Measurements from ENCODE around the gene YY1.

The YY1 gene

DNA sequence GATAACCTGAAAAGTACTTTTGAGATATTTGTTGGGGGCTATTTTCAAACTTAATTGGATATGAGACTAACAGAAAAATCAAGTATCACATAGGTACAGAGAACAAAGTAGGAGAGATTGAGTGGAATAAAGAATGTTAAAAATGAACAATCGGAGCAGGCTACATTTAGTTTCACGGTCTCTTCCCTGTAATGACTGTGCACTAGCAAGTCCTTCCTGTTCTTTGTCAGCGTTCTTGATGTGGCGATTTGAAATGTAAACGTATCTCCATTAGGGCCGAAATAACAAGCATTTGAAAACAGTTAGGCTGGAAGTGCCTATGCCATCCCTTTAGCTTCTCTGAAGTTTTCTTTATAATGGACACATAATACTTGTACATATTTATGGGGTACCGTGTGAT lies 36.3 kb downstream of the YY1 start:
- H3K4me3 ChIP-seq (ENCODE audit: low read depth, low read length): no peak overlapping the region
- in situ Hi-C loops (cut with HindIII; ENCODE audit: low sequenced_read_pairs): no loop called here
- TF ChIP-seq, protein P1, sequence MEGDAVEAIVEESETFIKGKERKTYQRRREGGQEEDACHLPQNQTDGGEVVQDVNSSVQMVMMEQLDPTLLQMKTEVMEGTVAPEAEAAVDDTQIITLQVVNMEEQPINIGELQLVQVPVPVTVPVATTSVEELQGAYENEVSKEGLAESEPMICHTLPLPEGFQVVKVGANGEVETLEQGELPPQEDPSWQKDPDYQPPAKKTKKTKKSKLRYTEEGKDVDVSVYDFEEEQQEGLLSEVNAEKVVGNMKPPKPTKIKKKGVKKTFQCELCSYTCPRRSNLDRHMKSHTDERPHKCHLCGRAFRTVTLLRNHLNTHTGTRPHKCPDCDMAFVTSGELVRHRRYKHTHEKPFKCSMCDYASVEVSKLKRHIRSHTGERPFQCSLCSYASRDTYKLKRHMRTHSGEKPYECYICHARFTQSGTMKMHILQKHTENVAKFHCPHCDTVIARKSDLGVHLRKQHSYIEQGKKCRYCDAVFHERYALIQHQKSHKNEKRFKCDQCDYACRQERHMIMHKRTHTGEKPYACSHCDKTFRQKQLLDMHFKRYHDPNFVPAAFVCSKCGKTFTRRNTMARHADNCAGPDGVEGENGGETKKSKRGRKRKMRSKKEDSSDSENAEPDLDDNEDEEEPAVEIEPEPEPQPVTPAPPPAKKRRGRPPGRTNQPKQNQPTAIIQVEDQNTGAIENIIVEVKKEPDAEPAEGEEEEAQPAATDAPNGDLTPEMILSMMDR (IDR thresholded peaks at IDR 0.05; ENCODE audit: low read depth, low read length, missing control alignments): no peak
- DNase-seq (ENCODE audit: low read depth): no peak

DNA sequence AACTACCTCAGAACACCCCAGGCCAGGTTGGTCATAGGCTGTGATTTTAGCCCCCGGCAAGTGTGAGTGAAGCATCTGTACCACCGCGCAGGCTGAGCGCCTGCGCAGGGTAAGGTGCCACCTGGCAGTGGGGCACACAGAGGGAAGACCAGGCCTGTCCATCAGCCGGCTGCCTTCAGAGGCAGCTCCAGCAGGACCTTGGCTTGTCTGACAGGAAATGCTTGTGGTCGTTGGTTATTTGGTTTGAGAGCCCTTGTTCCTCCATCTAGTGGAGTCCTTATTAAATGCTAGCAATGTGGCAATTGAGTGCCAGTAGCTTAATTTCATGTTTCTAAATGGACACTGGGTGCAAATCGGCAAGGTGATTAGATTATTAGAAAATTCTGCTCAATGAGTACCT lies 39.8 kb downstream of the YY1 start:
- in situ Hi-C loops (cut with HindIII; ENCODE audit: low sequenced_read_pairs): no loop called here
- no peak overlapping the region for H3K4me3 ChIP-seq (ENCODE audit: low read depth, low read length)
- TF ChIP-seq, protein P1 (IDR thresholded peaks at IDR 0.05; ENCODE audit: low read depth, low read length, missing control alignments): peak; percentile 40
- DNase-seq (ENCODE audit: low read depth): peak; percentile 44

DNA sequence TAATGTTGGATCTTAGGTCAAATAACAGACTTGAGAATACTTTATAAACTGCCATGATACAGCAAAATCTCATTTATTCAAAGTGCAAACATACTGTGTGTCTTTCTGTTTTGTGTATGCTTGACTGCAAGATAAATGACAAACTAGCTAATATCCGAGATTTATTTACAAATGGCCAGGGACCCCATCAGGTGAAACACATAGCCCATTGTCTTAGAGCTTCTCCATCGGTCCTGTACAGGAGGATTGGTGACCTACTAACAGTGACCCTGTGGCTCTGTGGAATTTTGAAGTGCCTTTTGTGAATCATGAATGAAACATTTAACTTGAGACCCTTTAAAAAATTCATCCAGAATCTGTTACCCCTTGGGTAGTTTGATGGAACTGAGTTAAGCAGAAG lies 40.2 kb downstream of the YY1 start:
- no peak overlapping the region for H3K4me3 ChIP-seq (ENCODE audit: low read depth, low read length)
- DNase-seq (ENCODE audit: low read depth): no peak
- TF ChIP-seq, protein P1 (IDR thresholded peaks at IDR 0.05; ENCODE audit: low read depth, low read length, missing control alignments): no peak
- in situ Hi-C loops (cut with HindIII; ENCODE audit: low sequenced_read_pairs): no loop called here

DNA sequence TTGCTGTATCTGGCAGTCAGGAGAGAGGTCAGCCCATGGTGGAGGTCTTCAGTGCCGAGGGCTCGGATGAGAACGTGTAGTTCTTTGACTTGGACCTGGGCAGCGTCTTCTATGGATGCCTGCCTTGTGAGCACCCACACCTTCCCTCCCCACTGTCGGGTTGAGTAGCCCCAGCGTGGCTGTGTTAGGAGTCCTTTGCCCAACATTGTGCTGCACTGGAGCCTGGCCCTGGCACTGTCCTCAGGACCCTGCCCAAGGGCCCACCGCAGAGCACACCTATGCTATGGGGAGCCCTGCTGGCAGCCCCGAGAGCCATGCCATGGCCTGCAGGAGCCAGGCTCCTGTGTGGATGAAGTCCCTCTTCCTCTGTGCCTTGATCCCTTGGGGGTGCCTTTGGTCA lies 40.6 kb downstream of the YY1 start:
- TF ChIP-seq, protein P1 (IDR thresholded peaks at IDR 0.05; ENCODE audit: low read depth, low read length, missing control alignments): no peak
- DNase-seq (ENCODE audit: low read depth): no peak
- no peak overlapping the region for H3K4me3 ChIP-seq (ENCODE audit: low read depth, low read length)
- in situ Hi-C loops (cut with HindIII; ENCODE audit: low sequenced_read_pairs): no loop called here

DNA sequence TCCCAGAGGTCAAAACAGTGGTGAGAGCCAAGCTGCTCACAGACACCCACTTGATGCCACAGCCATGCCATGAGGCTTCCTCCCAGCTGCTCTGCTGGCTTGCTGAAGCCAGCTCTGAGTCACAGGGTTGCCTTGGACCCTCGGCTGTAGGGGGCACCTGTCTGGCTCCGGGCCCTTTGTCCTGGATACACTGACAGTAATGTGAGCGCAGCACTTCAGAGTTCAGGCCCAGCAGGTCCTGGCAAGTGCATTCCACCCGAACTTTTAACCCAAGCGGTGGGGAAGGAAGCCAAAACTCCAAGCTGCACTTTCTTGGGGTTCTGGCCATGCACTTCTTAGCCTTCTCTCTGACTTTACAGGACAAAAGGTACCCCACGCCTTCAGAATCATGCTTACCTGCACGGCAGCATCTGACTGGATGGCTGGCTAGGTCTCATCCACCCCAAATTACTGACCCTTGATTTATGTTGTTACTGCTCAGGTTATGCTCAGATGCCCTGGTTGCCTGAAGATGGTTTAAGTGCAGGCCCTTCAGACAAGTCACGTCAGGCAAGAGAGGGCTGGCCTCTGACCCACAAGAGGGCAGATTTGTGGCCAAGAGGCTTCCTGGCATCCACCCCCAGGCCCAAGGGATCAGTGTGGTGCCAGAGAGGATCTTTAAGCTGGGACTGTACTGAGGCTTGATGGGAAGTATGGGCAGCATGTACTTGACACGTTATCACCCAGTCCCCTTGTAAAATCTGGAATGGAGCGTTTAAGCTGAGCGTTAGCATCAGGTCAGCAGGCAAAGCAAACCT lies 42.5 kb downstream of the YY1 start:
- in situ Hi-C loops (cut with HindIII; ENCODE audit: low sequenced_read_pairs): loop anchor here (5.0 kb wide), 1 partner anchor 44 kb away; the partner anchor contains the start of gene YY1
- DNase-seq (ENCODE audit: low read depth): no peak
- TF ChIP-seq, protein P1 (IDR thresholded peaks at IDR 0.05; ENCODE audit: low read depth, low read length, missing control alignments): no peak
- no peak overlapping the region for H3K4me3 ChIP-seq (ENCODE audit: low read depth, low read length)

DNA sequence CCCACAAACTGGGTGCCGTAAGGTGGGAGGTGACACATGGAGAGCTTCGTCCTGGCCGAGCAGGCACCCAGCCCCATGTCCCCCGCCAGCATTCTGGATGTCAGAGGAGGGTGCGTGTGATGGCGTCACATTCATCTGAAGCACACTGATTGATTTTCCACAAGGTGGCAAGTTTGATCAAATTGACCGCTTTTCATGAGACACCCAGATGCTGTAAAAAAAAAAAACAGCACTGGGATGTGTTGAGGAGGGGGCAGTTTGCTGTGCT lies 43.1 kb downstream of the YY1 start:
- no peak overlapping the region for H3K4me3 ChIP-seq (ENCODE audit: low read depth, low read length)
- DNase-seq (ENCODE audit: low read depth): no peak
- in situ Hi-C loops (cut with HindIII; ENCODE audit: low sequenced_read_pairs): loop anchor here (5.0 kb wide), 1 partner anchor 45 kb away; the partner anchor contains the start of gene YY1
- TF ChIP-seq, protein P1 (IDR thresholded peaks at IDR 0.05; ENCODE audit: low read depth, low read length, missing control alignments): no peak

All from astrocyte of the cerebellum (primary cell).